GM04504 (cell line): Measurements from ENCODE around the gene TPRG1.
A peak's percentile ranks its signal among the peaks of the same experiment; 100 is the strongest.

Source experiments
- DNase-seq: peaks from one replicate; pipeline ENCODE4 v3.0.0-alpha.2; 2012; ENCODE audit warnings: low read depth

Gene TPRG1, protein sequence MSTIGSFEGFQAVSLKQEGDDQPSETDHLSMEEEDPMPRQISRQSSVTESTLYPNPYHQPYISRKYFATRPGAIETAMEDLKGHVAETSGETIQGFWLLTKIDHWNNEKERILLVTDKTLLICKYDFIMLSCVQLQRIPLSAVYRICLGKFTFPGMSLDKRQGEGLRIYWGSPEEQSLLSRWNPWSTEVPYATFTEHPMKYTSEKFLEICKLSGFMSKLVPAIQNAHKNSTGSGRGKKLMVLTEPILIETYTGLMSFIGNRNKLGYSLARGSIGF

DNA sequence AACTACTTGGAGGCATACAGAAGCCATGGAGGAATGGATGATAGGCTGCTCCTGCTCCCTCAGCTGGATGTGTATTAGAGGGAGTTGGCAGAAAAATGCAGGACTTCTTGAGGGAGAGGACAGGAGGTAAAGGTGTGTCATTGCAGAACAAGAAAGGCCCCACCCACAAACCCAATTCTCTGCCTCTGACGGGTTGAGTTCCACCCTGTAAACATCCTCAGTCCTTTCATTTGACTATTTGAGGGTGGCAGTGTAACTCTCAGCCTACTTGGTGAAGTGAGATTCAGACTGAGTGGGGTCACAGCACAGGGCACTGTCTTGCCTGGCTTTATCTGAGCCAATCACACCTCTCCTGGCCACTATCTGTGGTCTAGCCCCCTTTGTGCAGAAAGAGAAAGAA, at the start of gene TPRG1:
TSS of gene TPRG1 (plus strand) at position 265 of the 400 bp plus-strand sequence. CDS start 35,414 bp downstream, outside the sequence.
- no peak for DNase-seq

GRCh38 chr3:189122110-189122509, 49.7 kb upstream of the TPRG1 start:
- DNase-seq, result no peak

- DNase-seq, result no peak
Observed at GRCh38 chr3:189122526-189123205, 49.1 kb upstream of the TPRG1 start.

DNA sequence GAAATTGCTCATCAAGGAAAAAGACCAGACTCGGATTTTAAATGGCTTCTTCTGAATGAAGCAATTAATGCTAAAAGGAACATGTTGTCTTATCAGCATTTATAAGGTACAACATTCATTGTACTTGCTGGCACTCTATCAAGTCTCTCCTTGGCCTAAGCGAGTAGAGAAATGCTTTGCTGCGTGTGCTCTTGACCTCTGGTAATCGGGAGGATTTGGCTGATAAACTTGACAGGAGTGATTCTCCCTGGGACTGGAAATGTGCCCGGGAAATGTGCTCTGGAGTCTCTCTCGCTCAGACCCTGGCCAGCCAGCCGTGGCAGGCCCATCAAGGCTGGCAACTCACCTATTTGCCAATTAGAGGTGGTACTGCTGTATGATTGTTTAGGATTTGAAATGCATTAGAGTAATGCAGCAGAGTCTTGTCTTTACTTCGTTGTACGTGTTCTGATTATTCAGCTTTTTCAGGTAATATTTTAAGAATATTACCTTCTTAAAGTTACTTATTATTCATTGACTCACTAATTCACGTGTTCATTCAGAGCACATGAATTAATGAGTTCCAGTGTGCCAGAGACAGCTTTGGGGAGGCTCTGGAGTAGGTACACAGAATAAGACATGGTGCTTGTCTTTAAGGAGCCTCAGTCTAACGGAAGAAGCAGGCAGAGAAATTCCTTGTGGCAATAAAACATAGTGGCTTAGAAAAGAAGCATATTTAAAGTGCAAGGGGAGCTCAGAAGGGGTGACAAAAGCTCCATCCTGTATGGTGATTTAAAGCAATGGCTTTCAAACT, 48.0 kb upstream of the TPRG1 start:
- DNase-seq, result no peak

DNA sequence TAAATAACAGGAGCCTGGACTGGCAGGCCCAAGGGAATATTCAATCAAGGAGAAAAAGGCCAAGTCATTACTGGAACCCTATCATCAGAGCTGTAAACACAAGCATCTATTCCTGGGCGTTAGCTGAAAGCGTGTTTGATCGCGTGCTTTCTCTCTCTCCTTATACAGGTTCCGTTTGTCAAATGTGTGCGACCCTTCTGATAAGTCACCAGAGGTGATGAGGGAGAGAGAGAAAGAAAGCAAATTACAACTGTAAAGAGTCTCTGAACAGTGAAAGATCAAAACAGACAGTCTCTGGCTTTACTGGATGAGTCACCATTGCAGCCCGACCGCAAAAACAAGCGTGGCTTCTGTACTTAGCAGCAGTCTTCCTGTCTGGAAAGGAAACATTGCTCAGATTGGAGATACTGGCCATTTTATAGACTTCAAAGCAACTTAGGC, 39.5 kb upstream of the TPRG1 start:
- DNase-seq, result peak; percentile 44

GRCh38 chr3:189132839-189133238, 38.9 kb upstream of the TPRG1 start:
- DNase-seq, result no peak

GRCh38 chr3:189133768-189134167, 38.0 kb upstream of the TPRG1 start:
- no peak for DNase-seq

DNA sequence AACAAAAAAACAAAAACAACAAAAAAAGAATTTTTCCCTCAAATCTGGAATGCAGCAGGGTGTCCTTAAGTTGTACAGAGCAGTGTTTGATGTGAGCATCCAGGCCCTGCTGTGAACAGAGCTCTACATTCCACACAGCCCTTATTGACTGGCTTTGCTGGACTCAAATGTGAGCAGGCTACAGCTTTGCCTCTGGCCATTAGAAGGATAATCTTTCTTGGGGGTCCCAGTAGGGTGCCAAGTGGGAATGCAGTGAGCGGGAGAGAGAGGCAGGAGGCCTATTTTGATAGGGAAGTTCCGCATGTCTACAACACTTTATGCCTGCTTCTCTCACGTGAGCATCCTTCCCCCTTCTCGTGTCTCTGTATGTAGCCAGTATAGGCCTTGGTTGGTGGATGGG, 34.4 kb upstream of the TPRG1 start:
- no peak for DNase-seq

DNA sequence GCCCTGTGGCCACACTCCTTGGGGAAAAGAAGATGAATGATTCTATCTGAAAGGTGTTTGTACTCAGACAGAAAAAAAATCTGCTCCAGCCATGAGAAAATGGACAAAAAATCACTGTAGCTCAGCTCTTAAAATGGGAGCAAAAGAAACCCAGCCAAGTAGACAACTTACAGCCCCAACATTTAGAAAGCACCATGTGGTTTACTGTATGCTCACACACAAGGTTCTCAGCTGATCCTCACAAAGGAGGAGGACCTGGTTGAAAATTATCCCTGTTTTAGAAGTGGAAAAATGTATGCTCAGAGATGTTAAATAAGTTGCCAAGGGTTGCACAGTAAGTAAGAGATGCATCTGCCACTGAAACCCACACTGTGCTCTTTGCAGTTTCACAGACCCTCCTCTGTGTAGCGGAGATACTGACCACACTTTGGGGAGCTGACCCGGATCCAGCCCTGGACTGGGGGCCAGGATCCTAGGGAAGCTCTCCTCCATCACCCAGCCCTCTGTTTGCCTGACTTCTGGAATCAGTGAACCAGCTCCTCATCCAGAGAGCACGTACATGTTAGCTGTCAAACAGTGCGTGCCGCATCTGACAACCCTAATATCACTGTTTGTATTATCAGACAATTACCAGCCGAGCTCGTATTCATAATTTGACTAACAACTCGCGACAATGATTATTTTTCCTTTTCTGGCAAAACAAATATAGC, 32.7 kb upstream of the TPRG1 start:
- no peak for DNase-seq

- no peak for DNase-seq
Observed at GRCh38 chr3:189139611-189139940, 32.2 kb upstream of the TPRG1 start.

GRCh38 chr3:189142527-189142926, 29.2 kb upstream of the TPRG1 start:
- no peak for DNase-seq

- no peak for DNase-seq
Observed at GRCh38 chr3:189143321-189143720, 28.4 kb upstream of the TPRG1 start.

DNA sequence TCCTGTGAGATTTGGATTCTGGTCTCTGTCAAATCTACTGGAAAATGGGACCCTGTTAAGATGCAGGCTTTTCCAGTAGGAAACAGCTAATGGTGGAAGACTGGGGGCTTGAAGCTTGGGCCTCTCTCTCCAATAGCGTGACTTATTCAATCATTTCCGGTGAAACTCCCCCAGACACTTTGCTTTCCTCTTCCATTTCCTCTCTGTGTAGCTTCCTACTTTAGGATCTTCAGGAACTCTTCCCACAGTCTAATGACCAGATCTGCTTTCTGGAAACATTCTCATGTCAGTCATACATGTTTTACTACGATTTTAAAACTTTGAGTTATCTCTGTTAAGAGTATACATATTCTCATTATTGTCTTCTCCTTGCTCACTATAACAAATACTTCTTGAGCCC, 28.0 kb upstream of the TPRG1 start:
- DNase-seq, result no peak

- DNase-seq, result no peak
Observed at GRCh38 chr3:189144645-189145044, 27.1 kb upstream of the TPRG1 start.

- no peak for DNase-seq
Observed at GRCh38 chr3:189146848-189147247, 24.9 kb upstream of the TPRG1 start.

GRCh38 chr3:189148081-189148507, 23.7 kb upstream of the TPRG1 start:
- DNase-seq, result peak; percentile 35

GRCh38 chr3:189149203-189149602, 22.6 kb upstream of the TPRG1 start:
- DNase-seq, result no peak

DNA sequence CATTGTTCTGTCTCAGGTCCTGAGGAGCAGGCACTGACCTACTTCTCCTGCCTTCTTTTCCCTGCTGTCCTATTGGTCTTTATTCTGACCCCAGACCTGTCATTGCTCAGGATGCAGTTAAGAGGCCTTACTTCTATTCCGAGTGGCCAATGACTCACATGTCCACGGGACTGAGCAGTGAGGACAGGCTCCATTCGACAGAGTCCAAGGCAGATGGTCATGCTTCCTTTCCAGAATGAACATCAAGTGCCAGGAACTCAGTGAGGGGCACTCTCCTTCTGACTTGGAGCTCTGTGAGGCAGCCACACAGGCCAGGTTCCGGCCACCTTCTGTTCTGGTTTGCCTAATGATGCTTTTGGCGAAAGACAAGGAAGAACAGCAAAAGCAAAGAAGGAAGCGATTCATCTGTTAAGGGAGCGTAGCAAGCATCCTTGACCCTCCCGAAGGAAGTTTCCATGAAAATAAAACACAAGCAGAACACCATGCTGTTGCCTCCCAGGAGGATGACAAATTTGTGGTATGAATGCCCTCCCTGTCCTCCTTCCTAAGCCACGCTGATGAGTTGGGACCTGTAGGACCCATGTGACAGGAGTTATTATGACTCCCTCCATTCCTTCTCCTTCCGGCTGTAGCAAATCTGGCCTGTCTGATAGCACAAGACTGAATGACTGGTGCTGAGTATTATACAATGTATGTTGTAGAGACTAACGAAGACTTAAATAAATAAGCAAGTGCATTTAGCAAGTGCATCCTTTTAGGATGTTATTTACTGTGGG, 14.4 kb upstream of the TPRG1 start:
- DNase-seq, result no peak

DNA sequence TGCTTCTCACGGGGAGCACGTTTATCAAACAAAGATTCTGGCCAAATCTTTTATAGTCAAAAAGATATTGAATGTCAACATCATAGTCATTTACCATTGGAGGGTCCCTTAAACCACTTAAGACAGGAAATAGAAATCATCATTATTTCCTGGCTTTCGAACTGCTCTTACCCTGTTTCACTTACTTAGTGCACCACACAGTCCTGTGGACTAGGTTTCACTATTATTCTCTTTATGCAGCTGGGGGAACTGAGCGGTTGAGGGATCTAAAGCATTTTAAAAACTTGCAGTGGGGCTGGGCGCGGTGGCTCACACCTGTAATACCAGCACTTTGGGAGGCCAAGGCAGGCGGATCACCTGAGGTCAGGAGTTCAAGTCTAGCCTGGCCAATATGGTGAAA, 13.7 kb upstream of the TPRG1 start:
- DNase-seq, result no peak

- DNase-seq, result no peak
Observed at GRCh38 chr3:189160519-189161309, 11.1 kb upstream of the TPRG1 start.

GRCh38 chr3:189165092-189165612, 6.6 kb upstream of the TPRG1 start:
- DNase-seq, result no peak
